ENCODE measurements around the gene VSIG4.

DNA sequence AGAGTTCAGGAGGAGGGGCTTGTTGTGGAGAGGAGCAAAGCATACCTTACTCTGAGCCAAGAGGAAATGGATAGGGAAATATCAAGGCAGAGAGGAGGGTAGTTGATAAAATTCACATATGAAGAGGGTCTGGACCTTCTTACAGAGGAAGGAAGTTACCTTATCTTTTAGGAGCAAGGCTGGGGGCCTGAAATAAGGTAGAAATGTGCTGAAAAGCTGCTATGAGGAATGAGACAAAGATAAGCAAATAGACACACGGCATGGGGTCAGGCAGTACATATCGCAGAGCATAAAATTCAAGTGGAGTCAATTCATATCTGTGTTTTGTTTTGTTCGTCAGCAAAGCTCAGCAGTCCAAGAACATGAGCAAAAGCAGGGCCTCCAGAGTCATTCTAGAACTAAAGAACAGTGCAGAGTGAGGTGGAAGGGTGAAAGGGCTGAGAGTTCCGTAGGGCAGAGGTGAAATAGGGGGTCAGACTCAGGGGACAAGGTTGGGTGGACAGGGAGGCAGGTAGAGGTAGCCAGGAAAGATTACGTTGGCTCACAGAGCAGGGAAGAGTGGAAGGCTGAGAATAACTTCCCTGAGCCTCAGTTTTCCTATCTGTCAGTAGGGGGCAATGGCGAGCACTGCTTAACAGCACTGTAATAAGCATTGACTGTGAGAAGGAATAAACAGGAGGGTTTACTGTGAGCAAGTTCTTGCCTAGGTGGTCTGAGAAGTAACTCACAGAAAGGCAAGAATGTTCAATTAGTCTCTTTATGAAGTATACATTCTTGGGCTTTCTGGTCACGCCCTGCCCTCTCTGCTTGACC is 9.2 kb downstream of the VSIG4 start:
- TF ChIP-seq CTCF (IDR thresholded peaks at IDR 0.05) (no peak), POLR2A (IDR thresholded peaks at IDR 0.05) (no peak)
